SU-DHL-6 (cell line): ENCODE data around the gene POLN.

Experiments used
- CTCF ChIP-seq: fragments of 200-600 bp; sonication (generic); IDR thresholded peaks from one replicate; pipeline ENCODE4 v1.5.1; 2017; ENCODE audit warnings: antibody characterized with exemption, mild to moderate bottlenecking, low read length, moderate library complexity; ENCODE audit not compliant: insufficient read depth, poor library complexity, severe bottlenecking
- EZH2phosphoT487 ChIP-seq: fragments of 200-600 bp; sonication (generic), shearing (Covaris generic); conservative IDR thresholded peaks from 2 replicates; pipeline ENCODE4 v1.6.1; 2018; ENCODE audit warnings: mild to moderate bottlenecking, antibody characterized with exemption, low read length, moderate library complexity, mixed read lengths

- no peak for TF ChIP-seq CTCF
- TF ChIP-seq EZH2phosphoT487 = no peak
These were observed 4.6 kb upstream of the POLN start for GRCh38 chr4:2246384-2247127.
